IMR-90 (cell line): ENCODE data around the gene CRACDL. TPM values are rescaled to one million over a fixed set of nuclear protein-coding genes. Genes with fewer than 3 reads are reported as not detected.

ENCODE experiments used
- ATAC-seq: fragments of 200-7000 bp; cut with Tn5 transposase; 2 replicates; pipeline ENCODE4 v1.9.1; 2020; ENCODE audit warnings: low read depth, mild to moderate bottlenecking, moderate library complexity
- BruUV-seq: library from RNA; stranded (reverse); fragments of 400-500 nt; replicated peaks from 2 replicates; lab custom pipeline; 2021; lab: Mats Ljungman, UMichigan
- CTCF ChIA-PET: fragments of 300-600 bp; formaldehyde crosslinking; extraction: SDS; loops from one replicate; lab custom pipeline; 2021; ENCODE audit warnings: antibody characterized with exemption; lab: Yijun Ruan, JAX
- POLR2A ChIA-PET: fragments of 300-600 bp; sonication (Branson Sonifier 250); formaldehyde crosslinking; loops from one replicate; lab custom pipeline; 2022; ENCODE audit warnings: antibody characterized with exemption; ENCODE audit not compliant: unreplicated experiment; lab: Charles Lee
- DNase-seq: peaks from one replicate; pipeline ENCODE4 v3.0.0; 2013
- H2AFZ ChIP-seq: replicated peaks from 2 replicates; pipeline ENCODE3; 2013; ENCODE audit warnings: low read length, mild to moderate bottlenecking; ENCODE audit not compliant: poor library complexity
- H2AK5ac ChIP-seq: 2 replicates; pipeline ENCODE4 v1.6.1; 2013; ENCODE audit warnings: low read depth, low read length, inconsistent platforms
- H2AK9ac ChIP-seq: replicated peaks from 2 replicates; pipeline ENCODE3; 2013; ENCODE audit warnings: mild to moderate bottlenecking, low read depth, low read length, moderate library complexity; ENCODE audit not compliant: poor library complexity
- H2BK120ac ChIP-seq: 2 replicates; pipeline ENCODE4 v1.6.1; 2013; ENCODE audit warnings: low read depth, low read length, inconsistent platforms
- H2BK15ac ChIP-seq: 3 replicates; pipeline ENCODE4 v1.6.1; 2013; ENCODE audit warnings: low read depth, low read length, inconsistent platforms
- H2BK20ac ChIP-seq: 2 replicates; pipeline ENCODE4 v1.6.1; 2013; ENCODE audit warnings: low read depth, mild to moderate bottlenecking, inconsistent platforms, low read length, moderate library complexity
- H2BK5ac ChIP-seq: 2 replicates; pipeline ENCODE4 v1.6.1; 2013; ENCODE audit warnings: mild to moderate bottlenecking, low read depth, low read length, inconsistent platforms; ENCODE audit not compliant: poor library complexity, severe bottlenecking
- H3K14ac ChIP-seq: replicated peaks from 2 replicates; pipeline ENCODE4 v1.6.1; 2013; ENCODE audit warnings: low read depth, low read length, inconsistent platforms
- H3K18ac ChIP-seq: 2 replicates; pipeline ENCODE4 v1.6.1; 2013; ENCODE audit warnings: low read depth, low read length, control low read depth
- H3K23ac ChIP-seq: 2 replicates; pipeline ENCODE4 v1.6.1; 2013; ENCODE audit warnings: low read depth, low read length, inconsistent platforms
- H3K27ac ChIP-seq: 2 replicates; pipeline ENCODE4 v1.5.1; 2013; ENCODE audit warnings: mild to moderate bottlenecking, control low read depth, low read length; ENCODE audit not compliant: insufficient read depth
- H3K27me3 ChIP-seq: 2 replicates; pipeline ENCODE4 v1.6.1; 2013; ENCODE audit warnings: low read length; ENCODE audit not compliant: control insufficient read depth, insufficient read depth
- H3K36me3 ChIP-seq: 2 replicates; pipeline ENCODE4 v1.6.1; 2013; ENCODE audit warnings: low read length, mixed read lengths; ENCODE audit not compliant: control insufficient read depth, insufficient read depth
- H3K4ac ChIP-seq: 2 replicates; pipeline ENCODE4 v1.6.1; 2013; ENCODE audit warnings: low read depth, low read length, inconsistent platforms
- H3K4me1 ChIP-seq: 2 replicates; pipeline ENCODE4 v1.6.1; 2013; ENCODE audit warnings: low read length, mixed read lengths; ENCODE audit not compliant: control insufficient read depth, insufficient read depth
- H3K4me2 ChIP-seq: 2 replicates; pipeline ENCODE4 v1.6.1; 2013; ENCODE audit warnings: low read depth, mild to moderate bottlenecking, control low read depth, low read length, moderate library complexity
- H3K4me3 ChIP-seq: 2 replicates; pipeline ENCODE4 v1.5.1; 2013; ENCODE audit warnings: low read depth, mild to moderate bottlenecking, control low read depth, low read length, moderate library complexity; ENCODE audit not compliant: insufficient read depth
- H3K56ac ChIP-seq: 2 replicates; pipeline ENCODE4 v1.6.1; 2013; ENCODE audit warnings: low read length, inconsistent platforms; ENCODE audit not compliant: insufficient read depth; ENCODE audit errors: extremely low read depth
- H3K79me1 ChIP-seq, 2 experiments: 2 replicates each; pipeline ENCODE4 v1.6.1; 2013; ENCODE audit warnings: low read length in 2 of 2, inconsistent platforms in 1 of 2, low read depth in 1 of 2
- H3K9ac ChIP-seq: 2 replicates; pipeline ENCODE4 v1.6.1; 2013; ENCODE audit warnings: low read depth, low read length, control low read depth
- H3K9me1 ChIP-seq: 2 replicates; pipeline ENCODE4 v1.6.1; 2013; ENCODE audit warnings: low read length, inconsistent platforms; ENCODE audit not compliant: insufficient read depth
- H3K9me3 ChIP-seq: 2 replicates; pipeline ENCODE4 v1.6.1; 2013; ENCODE audit warnings: low read length; ENCODE audit not compliant: control insufficient read depth, insufficient read depth
- H4K20me1 ChIP-seq: 2 replicates; pipeline ENCODE4 v1.6.1; 2013; ENCODE audit warnings: low read length, inconsistent platforms; ENCODE audit not compliant: insufficient read depth
- H4K5ac ChIP-seq: 2 replicates; pipeline ENCODE4 v1.6.1; 2013; ENCODE audit warnings: mild to moderate bottlenecking, low read depth, low read length, control low read depth
- H4K8ac ChIP-seq, 2 experiments: 2 replicates each; pipeline ENCODE4 v1.6.1; 2013; ENCODE audit warnings: low read depth in 2 of 2, low read length in 2 of 2, control low read depth in 1 of 2, inconsistent platforms in 1 of 2
- H4K91ac ChIP-seq: 2 replicates; pipeline ENCODE4 v1.6.1; 2013; ENCODE audit warnings: low read depth, low read length, inconsistent platforms; ENCODE audit not compliant: insufficient read depth
- BHLHE40 ChIP-seq: fragments of 150-350 bp; IDR thresholded peaks from 2 replicates; pipeline ENCODE4 v1.6.1; 2016; ENCODE audit warnings: mild to moderate bottlenecking, low read depth, low read length
- CEBPB ChIP-seq: IDR thresholded peaks from 2 replicates; pipeline ENCODE4 v1.6.1; 2012; ENCODE audit warnings: low read depth, low read length, improper control_type of control experiment
- CHD1 ChIP-seq: IDR thresholded peaks from 2 replicates; pipeline ENCODE4 v1.6.1; 2012; ENCODE audit warnings: low read depth, low read length, improper control_type of control experiment
- CTCF ChIP-seq: conservative IDR thresholded peaks from 2 replicates; pipeline ENCODE4 v1.5.1; 2012; ENCODE audit warnings: mild to moderate bottlenecking, low read depth, low read length, improper control_type of control experiment
- FOS ChIP-seq: fragments of 150-350 bp; IDR thresholded peaks from 2 replicates; pipeline ENCODE4 v1.6.1; 2016; ENCODE audit warnings: low read depth, low read length
- MAFK ChIP-seq: IDR thresholded peaks from 2 replicates; pipeline ENCODE4 v1.6.1; 2012; ENCODE audit warnings: low read depth, low read length, improper control_type of control experiment
- MAZ ChIP-seq: IDR thresholded peaks from 2 replicates; pipeline ENCODE4 v1.6.1; 2012; ENCODE audit warnings: low read depth, mild to moderate bottlenecking, low read length, improper control_type of control experiment, moderate library complexity, borderline replicate concordance
- MXI1 ChIP-seq: IDR thresholded peaks from 2 replicates; pipeline ENCODE4 v1.6.1; 2012; ENCODE audit warnings: low read depth, mild to moderate bottlenecking, low read length, moderate library complexity, borderline replicate concordance
- NFE2L2 ChIP-seq: fragments of 150-350 bp; IDR thresholded peaks from 2 replicates; pipeline ENCODE4 v1.6.1; 2016; ENCODE audit warnings: low read depth, mild to moderate bottlenecking, low read length
- POLR2A ChIP-seq: IDR thresholded peaks from 2 replicates; pipeline ENCODE4 v1.6.1; 2012; ENCODE audit warnings: mild to moderate bottlenecking, low read depth, low read length
- RAD21 ChIP-seq: IDR thresholded peaks from 2 replicates; pipeline ENCODE4 v1.6.1; 2012; ENCODE audit warnings: low read length, improper control_type of control experiment
- RCOR1 ChIP-seq: IDR thresholded peaks from 2 replicates; pipeline ENCODE4 v1.6.1; 2012; ENCODE audit warnings: mild to moderate bottlenecking, low read length, improper control_type of control experiment; ENCODE audit not compliant: insufficient replicate concordance
- RFX5 ChIP-seq: IDR thresholded peaks from 2 replicates; pipeline ENCODE4 v1.8.0; 2012; ENCODE audit warnings: low read depth, mild to moderate bottlenecking, low read length, moderate library complexity
- SMC3 ChIP-seq: fragments of 150-350 bp; IDR thresholded peaks from 2 replicates; pipeline ENCODE4 v1.6.1; 2016; ENCODE audit warnings: low read depth, mild to moderate bottlenecking, antibody characterized with exemption, low read length, moderate library complexity
- WGBS, 2 experiments: methylation state at CpG; one replicate each; pipeline versions ENCODE4 v1.1.5 to v1.1.7; 2013; ENCODE audit warnings: missing lambda C conversion rate in 2 of 2; ENCODE audit not compliant: insufficient read length in 1 of 2; ENCODE audit errors: extremely low coverage in 2 of 2; 5-methylcytosine and 5-hydroxymethylcytosine counted together
- dilution Hi-C: fragments of 300-500 bp; cut with HindIII; formaldehyde crosslinking; loops from one replicate; pipeline ENCODE4 v1.14.3; 2018; ENCODE audit warnings: low sequenced_read_pairs; ENCODE audit not compliant: unreplicated experiment
- in situ Hi-C: fragments of 300-500 bp; cut with MboI; formaldehyde crosslinking; loops from 3 replicates; pipeline ENCODE4 v1.14.3; 2019; ENCODE audit warnings: low sequenced_read_pairs, inconsistent platforms, mixed read lengths
- intact Hi-C: fragments of 100-400 bp; cut with micrococcal nuclease; formaldehyde crosslinking; loops from 2 replicates; pipeline ENCODE4 v1.10.0; 2022
- polyA plus RNA-seq, 3 experiments: library from polyadenylated mRNA; depleted of rRNA; stranded (reverse); fragments of >200 nt; gene quantifications; 2 replicates each; pipeline ENCODE4 v1.2.3, GENCODE V29; 2012; ENCODE audit warnings: low replicate concordance in 1 of 3
- total RNA-seq: library from RNA; depleted of rRNA; stranded (reverse); fragments of >200 nt; gene quantifications from 2 replicates; pipeline ENCODE4 v1.2.3, GENCODE V29; 2012
- TF ChIP-seq, protein P1 (sequence below): fragments of 150-350 bp; IDR thresholded peaks from 2 replicates; pipeline ENCODE4 v1.6.1; 2016; ENCODE audit warnings: low read depth, mild to moderate bottlenecking, low read length, moderate library complexity, borderline replicate concordance
- TF ChIP-seq, protein P2 (sequence below): fragments of 150-350 bp; IDR thresholded peaks from 2 replicates; pipeline ENCODE4 v1.6.1; 2017; ENCODE audit warnings: mild to moderate bottlenecking, antibody characterized with exemption, low read length, low read depth

CRACDL gene
- total and polyA plus RNA-seq, 2 of the 4 experiments (the other 2 are of a cell fraction), result not detected

GRCh38 chr2:98870516-98871158 lies 65.4 kb downstream of the CRACDL start:
- H3K4me2 ChIP-seq, result no peak overlapping the region
- H3K36me3 ChIP-seq, result no peaks in the 10 kb centered on the region
- H4K5ac ChIP-seq, result no peak overlapping the region
- H4K91ac ChIP-seq, result no peak overlapping the region
- H3K9me1 ChIP-seq, result no peaks in the 10 kb centered on the region
- dilution Hi-C loops (no loop called here), in situ Hi-C loops (no loop called here), intact Hi-C loops (no loop called here)
- no peaks in the 10 kb centered on the region; the same call in 1 of the 2 replicates for H3K4me1 ChIP-seq
- ATAC-seq (no peak), DNase-seq (no peak)
- H2BK15ac ChIP-seq, result no peak overlapping the region
- no peaks in the 10 kb centered on the region for H4K20me1 ChIP-seq
- H2AK5ac ChIP-seq, result no peak overlapping the region
- CTCF ChIA-PET, result no interaction called here
- no peak overlapping the region for H3K27ac ChIP-seq
- BruUV-seq, result no TSS peak
- H3K23ac ChIP-seq, result no peak overlapping the region
- no peak for TF ChIP-seq CEBPB
- TF ChIP-seq CTCF, result no peak
- TF ChIP-seq MAZ, result no peak
- no peak for TF ChIP-seq BHLHE40
- TF ChIP-seq RCOR1, result no peak
- TF ChIP-seq MAFK, result no peak
- no peak for TF ChIP-seq RFX5
- TF ChIP-seq RAD21, result no peak
- no peak for TF ChIP-seq CHD1
- no peak for TF ChIP-seq POLR2A
- TF ChIP-seq NFE2L2, result no peak
- TF ChIP-seq MXI1, result no peak
- TF ChIP-seq, protein P1, sequence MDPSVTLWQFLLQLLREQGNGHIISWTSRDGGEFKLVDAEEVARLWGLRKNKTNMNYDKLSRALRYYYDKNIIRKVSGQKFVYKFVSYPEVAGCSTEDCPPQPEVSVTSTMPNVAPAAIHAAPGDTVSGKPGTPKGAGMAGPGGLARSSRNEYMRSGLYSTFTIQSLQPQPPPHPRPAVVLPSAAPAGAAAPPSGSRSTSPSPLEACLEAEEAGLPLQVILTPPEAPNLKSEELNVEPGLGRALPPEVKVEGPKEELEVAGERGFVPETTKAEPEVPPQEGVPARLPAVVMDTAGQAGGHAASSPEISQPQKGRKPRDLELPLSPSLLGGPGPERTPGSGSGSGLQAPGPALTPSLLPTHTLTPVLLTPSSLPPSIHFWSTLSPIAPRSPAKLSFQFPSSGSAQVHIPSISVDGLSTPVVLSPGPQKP, result no peak
- TF ChIP-seq SMC3, result no peak
- TF ChIP-seq FOS, result no peak
- TF ChIP-seq, protein P2, sequence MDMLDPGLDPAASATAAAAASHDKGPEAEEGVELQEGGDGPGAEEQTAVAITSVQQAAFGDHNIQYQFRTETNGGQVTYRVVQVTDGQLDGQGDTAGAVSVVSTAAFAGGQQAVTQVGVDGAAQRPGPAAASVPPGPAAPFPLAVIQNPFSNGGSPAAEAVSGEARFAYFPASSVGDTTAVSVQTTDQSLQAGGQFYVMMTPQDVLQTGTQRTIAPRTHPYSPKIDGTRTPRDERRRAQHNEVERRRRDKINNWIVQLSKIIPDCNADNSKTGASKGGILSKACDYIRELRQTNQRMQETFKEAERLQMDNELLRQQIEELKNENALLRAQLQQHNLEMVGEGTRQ, result no peak
- no peak overlapping the region for H2BK20ac ChIP-seq
- 80% methylated on average over 3 of the region's 15 CpGs; no CpG with 5 or more reads in 1 of the 2 experiments for WGBS, 2 experiments
- no peak overlapping the region for H2AFZ ChIP-seq
- no peak overlapping the region for H3K4ac ChIP-seq
- no peak overlapping the region for H2AK9ac ChIP-seq
- H2BK5ac ChIP-seq, result no peak overlapping the region
- H3K79me1 ChIP-seq, result no peaks in the 10 kb centered on the region
- H3K9ac ChIP-seq, result no peak overlapping the region
- no peak overlapping the region for H3K14ac ChIP-seq
- H3K4me3 ChIP-seq, result no peak overlapping the region
- POLR2A ChIA-PET, result no interaction called here
- H3K18ac ChIP-seq, result no peak overlapping the region
- H4K8ac ChIP-seq, result no peak overlapping the region
- no peaks in the 10 kb centered on the region for H3K9me3 ChIP-seq
- H3K27me3 ChIP-seq, result peaks cover 19% of the 10 kb centered on the region
- no peak overlapping the region for H2BK120ac ChIP-seq
- H3K56ac ChIP-seq, result no peak overlapping the region
